Left ventricle myocardium superior (tissue), 1 donor: ENCODE measurements around the gene IQSEC1. TPM values are rescaled to one million over a fixed set of nuclear protein-coding genes. Genes with fewer than 3 reads are reported as not detected.

Experiments used
- ATAC-seq: fragments of 200-7000 bp; cut with Tn5 transposase; one replicate; pipeline ENCODE4 v1.9.1; 2020; ENCODE audit warnings: mild to moderate bottlenecking, moderate library complexity
- DNase-seq: peaks from one replicate; pipeline ENCODE4 v3.0.0-alpha.2; 2020
- intact Hi-C: fragments of 100-400 bp; cut with micrococcal nuclease; formaldehyde crosslinking; loops from one replicate; pipeline ENCODE4 v1.11.0; 2022
- total RNA-seq: library from RNA; stranded (reverse); fragmentation: NEBNext Ultra II Directional; extraction: Animal tissue kit (Norgen Biotek cat#: 25700); gene quantifications from one replicate; pipeline ENCODE4 v1.2.1, GENCODE V29; 2021
- donor health status: DM: no; HTN: yes; CAD: no; lungs with severe emphysema.

The IQSEC1 gene
- total RNA-seq, 1 donor from 2014 or later: 95.1 TPM

- intact Hi-C loops: no loop called here
- DNase-seq: peak; percentile 96
- ATAC-seq: peak; percentile 88
Measured at GRCh38 chr3:12967606-12968351, 105.5 kb downstream of the IQSEC1 start.

GRCh38 chr3:12966847-12967605 lies 106.2 kb downstream of the IQSEC1 start:
- DNase-seq (peak; percentile 40), ATAC-seq (peak; percentile 9)
- intact Hi-C loops: no loop called here

GRCh38 chr3:12965999-12966846 lies 107.0 kb downstream of the IQSEC1 start:
- intact Hi-C loops: no loop called here
- DNase-seq (no peak), ATAC-seq (no peak)

- ATAC-seq (no peak), DNase-seq (no peak)
- intact Hi-C loops: no loop called here
Measured at GRCh38 chr3:12964711-12965612, 108.3 kb downstream of the IQSEC1 start.

- no peak for DNase-seq
Measured at GRCh38 chr3:12963922-12964701, 109.1 kb downstream of the IQSEC1 start.

GRCh38 chr3:12963231-12963896 lies 109.9 kb downstream of the IQSEC1 start:
- intact Hi-C loops: no loop called here
- DNase-seq (no peak), ATAC-seq (no peak)

More at GRCh38 chr3:12963922-12964701, 109.1 kb downstream of the IQSEC1 start:
- no peak for ATAC-seq
- intact Hi-C loops: no loop called here

GRCh38 chr3:12962292-12962691 lies 110.9 kb downstream of the IQSEC1 start:
- intact Hi-C loops: no loop called here
- ATAC-seq (no peak), DNase-seq (no peak)

GRCh38 chr3:12961697-12962036 lies 111.6 kb downstream of the IQSEC1 start:
- ATAC-seq (no peak), DNase-seq (no peak)
- intact Hi-C loops: no loop called here

- ATAC-seq (no peak), DNase-seq (no peak)
- intact Hi-C loops: no loop called here
Measured at GRCh38 chr3:12961007-12961696, 112.1 kb downstream of the IQSEC1 start.

GRCh38 chr3:12960497-12960896 lies 112.7 kb downstream of the IQSEC1 start:
- no peak for DNase-seq
- intact Hi-C loops: no loop called here
- no peak for ATAC-seq

- DNase-seq: peak; percentile 65
- intact Hi-C loops: no loop called here
- ATAC-seq: peak; percentile 9
Measured at GRCh38 chr3:12959838-12960378, 113.3 kb downstream of the IQSEC1 start.

GRCh38 chr3:12959410-12959809 lies 113.8 kb downstream of the IQSEC1 start:
- intact Hi-C loops: no loop called here

GRCh38 chr3:12957824-12958792 lies 115.1 kb downstream of the IQSEC1 start:
- intact Hi-C loops: no loop called here
- no peak for DNase-seq
- ATAC-seq: no peak

More at GRCh38 chr3:12959410-12959809, 113.8 kb downstream of the IQSEC1 start:
- DNase-seq (no peak), ATAC-seq (no peak)

- ATAC-seq (no peak), DNase-seq (no peak)
- intact Hi-C loops: no loop called here
Measured at GRCh38 chr3:12957339-12957738, 115.9 kb downstream of the IQSEC1 start.

- ATAC-seq (no peak), DNase-seq (no peak)
- intact Hi-C loops: no loop called here
Measured at GRCh38 chr3:12956316-12956660, 116.9 kb downstream of the IQSEC1 start.
